Caco-2 (cell line): Measurements from ENCODE around the gene ARMH3. TPM values are rescaled to one million over a fixed set of nuclear protein-coding genes. Genes with fewer than 3 reads are reported as not detected.

Source experiments
- BruUV-seq: library from RNA; stranded (reverse); fragments of 400-500 nt; replicated peaks from 2 replicates; lab custom pipeline; 2021; lab: Mats Ljungman, UMichigan
- CTCF ChIA-PET: fragments of 300-600 bp; sonication (Branson Sonifier 250); formaldehyde crosslinking; loops from one replicate; lab custom pipeline; 2022; ENCODE audit warnings: antibody characterized with exemption; lab: Charles Lee
- POLR2A ChIA-PET: fragments of 300-600 bp; sonication (Branson Sonifier 250); formaldehyde crosslinking; loops from one replicate; lab custom pipeline; 2022; ENCODE audit warnings: antibody characterized with exemption; lab: Charles Lee
- DNase-seq, 2 experiments: peaks; one replicate each; pipeline versions ENCODE4 v3.0.0 to v3.0.0-alpha.2; 2020 to 2022
- H3K27me3 ChIP-seq: replicated peaks from 2 replicates; pipeline ENCODE4 v1.6.0; 2011; ENCODE audit warnings: low read length; ENCODE audit not compliant: control insufficient read depth, insufficient read depth
- H3K36me3 ChIP-seq: 2 replicates; pipeline ENCODE4 v1.5.1; 2011; ENCODE audit warnings: low read length; ENCODE audit not compliant: control insufficient read depth, insufficient read depth
- H3K4me1 ChIP-seq: fragments of 250-450 bp; sonication (Bioruptor Pico); 2 replicates; pipeline ENCODE4 v1.5.1; 2020; ENCODE audit warnings: mild to moderate bottlenecking
- H3K4me3 ChIP-seq: 2 replicates; pipeline ENCODE4 v1.5.1; 2011; ENCODE audit warnings: low read depth, mild to moderate bottlenecking, control low read depth, low read length
- H3K9me3 ChIP-seq: fragments of 250-450 bp; sonication (Bioruptor Pico); 2 replicates; pipeline ENCODE4 v1.5.1; 2020; ENCODE audit warnings: mild to moderate bottlenecking, moderate library complexity
- H3K27ac Mint-ChIP-seq: one replicate; pipeline ENCODE4 v1.8.0; 2022; ENCODE audit warnings: mixed read lengths; ENCODE audit not compliant: unreplicated experiment
- H3K27me3 Mint-ChIP-seq: one replicate; pipeline ENCODE4 v1.8.0; 2022; ENCODE audit warnings: mixed read lengths; ENCODE audit not compliant: insufficient read depth, unreplicated experiment
- H3K36me3 Mint-ChIP-seq: one replicate; pipeline ENCODE4 v1.8.0; 2022; ENCODE audit warnings: mild to moderate bottlenecking, mixed read lengths; ENCODE audit not compliant: insufficient read depth, unreplicated experiment
- H3K4me1 Mint-ChIP-seq: one replicate; pipeline ENCODE4 v1.8.0; 2022; ENCODE audit warnings: low read depth, mixed read lengths; ENCODE audit not compliant: unreplicated experiment
- H3K4me3 Mint-ChIP-seq: one replicate; pipeline ENCODE4 v1.8.0; 2022; ENCODE audit warnings: mild to moderate bottlenecking, moderate library complexity, mixed read lengths; ENCODE audit not compliant: unreplicated experiment
- H3K9me3 Mint-ChIP-seq: one replicate; pipeline ENCODE4 v1.8.0; 2022; ENCODE audit warnings: mixed read lengths; ENCODE audit not compliant: unreplicated experiment
- CTCF ChIP-seq, 2 experiments: fragments of 200-600 bp in 1 of 2; IDR thresholded peaks; 1 replicate in 1 of 2; 2 replicates in 1 of 2; pipeline versions ENCODE4 v1.5.1 to v1.8.0; 2011 to 2022; ENCODE audit warnings: antibody characterized with exemption in 1 of 2, control low read depth in 1 of 2, inconsistent platforms in 1 of 2, low read depth in 1 of 2, low read length in 1 of 2, mild to moderate bottlenecking in 1 of 2, moderate library complexity in 1 of 2; ENCODE audit not compliant: insufficient read depth in 1 of 2, severe bottlenecking in 1 of 2, unreplicated experiment in 1 of 2
- intact Hi-C: fragments of 100-400 bp; cut with micrococcal nuclease; formaldehyde crosslinking; loops from one replicate; pipeline ENCODE4 v1.10.0; 2022; ENCODE audit not compliant: unreplicated experiment
- total RNA-seq: library from RNA; stranded (reverse); gene quantifications from 2 replicates; pipeline ENCODE4 v1.2.3, GENCODE V29; 2022

ARMH3 gene
- total RNA-seq, 1 experiment from 2014 or later: 17.4 TPM

- H3K9me3 Mint-ChIP-seq: no peaks in the 10 kb centered on the region
- H3K4me1 ChIP-seq: no peaks in the 10 kb centered on the region
- no peak for TF ChIP-seq CTCF (IDR thresholded peaks at IDR 0.05; ENCODE audit: insufficient read depth in 1 of 2, low read depth in 1 of 2, low read length in 1 of 2, severe bottlenecking in 1 of 2, unreplicated experiment in 1 of 2)
- H3K9me3 ChIP-seq: no peaks in the 10 kb centered on the region
- no peak for DNase-seq
- ChIA-PET POLR2A (no interaction called here), CTCF (interaction anchor here (1.5 kb wide), 1 partner anchor 114 kb away, joined by 6 read pairs; no protein-coding TSS in a partner anchor)
- no peaks in the 10 kb centered on the region for H3K4me1 Mint-ChIP-seq
- no peaks in the 10 kb centered on the region for H3K36me3 ChIP-seq
- no TSS peak for BruUV-seq
- H3K27me3 Mint-ChIP-seq: no peaks in the 10 kb centered on the region
- no peak overlapping the region for H3K4me3 ChIP-seq
- no peak overlapping the region for H3K27ac Mint-ChIP-seq
- H3K36me3 Mint-ChIP-seq: no peaks in the 10 kb centered on the region
- H3K4me3 Mint-ChIP-seq: no peak overlapping the region
- H3K27me3 ChIP-seq: no peaks in the 10 kb centered on the region
- intact Hi-C loops: no loop called here
These were observed 160.2 kb downstream of the ARMH3 start for GRCh38 chr10:101895781-101896180.

- Histone ChIP-seq H3K4me1 (no peaks in the 10 kb centered on the region), H3K4me3 (no peak overlapping the region), H3K9me3 (no peaks in the 10 kb centered on the region), H3K27me3 (no peaks in the 10 kb centered on the region), H3K36me3 (no peaks in the 10 kb centered on the region)
- no peaks in the 10 kb centered on the region for H3K9me3 Mint-ChIP-seq
- no peaks in the 10 kb centered on the region for H3K4me1 Mint-ChIP-seq
- H3K27ac Mint-ChIP-seq: no peak overlapping the region
- no peak for DNase-seq
- POLR2A ChIA-PET: no interaction called here
- no peak overlapping the region for H3K4me3 Mint-ChIP-seq
- CTCF ChIA-PET: interaction anchor here (0.9 kb wide), 1 partner anchor 115 kb away, joined by 3 read pairs; no protein-coding TSS in a partner anchor
- BruUV-seq: no TSS peak
- no peaks in the 10 kb centered on the region for H3K36me3 Mint-ChIP-seq
- H3K27me3 Mint-ChIP-seq: no peaks in the 10 kb centered on the region
- TF ChIP-seq CTCF (IDR thresholded peaks at IDR 0.05; ENCODE audit: insufficient read depth in 1 of 2, low read depth in 1 of 2, low read length in 1 of 2, severe bottlenecking in 1 of 2, unreplicated experiment in 1 of 2): no peak
- intact Hi-C loops: no loop called here
These were observed 161.2 kb downstream of the ARMH3 start for GRCh38 chr10:101894742-101895141.

- H3K4me3 Mint-ChIP-seq: no peak overlapping the region
- H3K4me1 ChIP-seq: no peaks in the 10 kb centered on the region
- H3K9me3 ChIP-seq: no peaks in the 10 kb centered on the region
- H3K27ac Mint-ChIP-seq: no peak overlapping the region
- H3K4me3 ChIP-seq: no peak overlapping the region
- intact Hi-C loops: no loop called here
- POLR2A ChIA-PET: no interaction called here
- BruUV-seq: no TSS peak
- H3K4me1 Mint-ChIP-seq: no peaks in the 10 kb centered on the region
- H3K9me3 Mint-ChIP-seq: no peaks in the 10 kb centered on the region
- no peaks in the 10 kb centered on the region for H3K27me3 ChIP-seq
- H3K36me3 ChIP-seq: no peaks in the 10 kb centered on the region
- H3K27me3 Mint-ChIP-seq: no peaks in the 10 kb centered on the region
- no peaks in the 10 kb centered on the region for H3K36me3 Mint-ChIP-seq
- TF ChIP-seq CTCF (IDR thresholded peaks at IDR 0.05; ENCODE audit: insufficient read depth in 1 of 2, low read depth in 1 of 2, low read length in 1 of 2, severe bottlenecking in 1 of 2, unreplicated experiment in 1 of 2): no peak
- no peak for DNase-seq
- CTCF ChIA-PET: interaction anchor here (0.9 kb wide), 1 partner anchor 116 kb away, joined by 3 read pairs; no protein-coding TSS in a partner anchor
These were observed 161.7 kb downstream of the ARMH3 start for GRCh38 chr10:101894266-101894665.
